ENCODE results near the gene RAD51B. TPM values are rescaled to one million over a fixed set of nuclear protein-coding genes. Genes with fewer than 3 reads are reported as not detected.

RAD51B gene
- total RNA-seq, 1 experiment from 2014 or later: 20.0 TPM

DNA sequence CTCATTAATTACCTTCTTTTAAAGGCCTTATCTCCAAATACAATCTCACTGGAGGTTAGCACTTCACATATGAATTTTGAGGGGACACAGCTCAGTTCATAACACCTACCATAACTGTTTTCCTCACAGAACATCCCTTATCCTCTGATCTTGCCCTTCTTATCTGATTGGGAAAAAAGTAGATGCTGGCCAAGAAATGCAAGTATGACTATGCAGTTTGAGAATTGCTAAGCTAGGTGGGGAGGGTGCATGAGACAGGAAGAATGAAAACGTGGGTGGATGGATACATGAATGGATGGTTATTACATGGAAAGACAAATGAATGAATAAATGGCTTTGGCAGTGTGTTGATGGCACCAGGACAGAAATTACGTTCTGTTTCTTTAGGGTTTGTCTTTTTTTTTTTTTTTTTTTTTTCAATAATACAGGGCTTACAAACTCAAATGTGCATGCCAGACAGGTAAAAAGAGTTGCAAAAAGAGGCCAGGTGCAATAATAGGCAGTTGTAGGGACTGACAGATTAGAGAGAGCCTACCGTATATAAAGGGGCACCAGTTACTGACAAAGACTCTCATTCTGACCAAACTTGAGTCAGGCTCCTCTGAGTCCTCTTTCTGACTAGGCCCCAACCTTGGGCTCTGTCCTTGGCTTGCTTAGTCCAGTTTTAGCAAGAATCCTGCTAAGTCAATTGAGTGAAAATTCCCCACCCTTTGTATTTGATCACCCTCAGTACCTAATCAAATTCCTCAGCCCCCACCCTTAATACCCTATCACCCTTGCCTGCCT is 668.4 kb downstream of the RAD51B start:
- H4K20me1 ChIP-seq (ENCODE audit: insufficient read depth): no peaks in the 10 kb centered on the region
- no TSS peak for BruUV-seq (replicated peaks)
- no peaks in the 10 kb centered on the region for H3K79me2 ChIP-seq (ENCODE audit: insufficient read depth, low read length)
- H3K27ac ChIP-seq (ENCODE audit: low read depth, low read length): peak overlapping the region; percentile 36
- ATAC-seq (no peak), DNase-seq (ENCODE audit: low read depth, low spot score) (no peak)
- no peak overlapping the region for H3K9ac ChIP-seq (ENCODE audit: low read length)
- ChIA-PET CTCF (no interaction called here), POLR2A (interaction anchor here (0.7 kb wide), 2 partner anchors 201 to 246 kb away, joined by 3 read pairs; no protein-coding TSS in a partner anchor), RAD21 (ENCODE audit: low non-redundant PET in 1 of 2, low total read pairs in 2 of 2, uncharacterized antibody in 2 of 2, unreplicated experiment in 2 of 2) (no interaction called here)
- intact Hi-C loops (cut with micrococcal nuclease): no loop called here
- H3K36me3 ChIP-seq (ENCODE audit: control insufficient read depth in 1 of 2, insufficient read depth in 2 of 2, low read length in 2 of 2): no peaks in the 10 kb centered on the region
- H3K27me3 ChIP-seq (ENCODE audit: insufficient read depth, low read length): no peaks in the 10 kb centered on the region
- 0 out of 2 replicates have a peak, but pooled peaks have one; percentile 39 for TF ChIP-seq EGR1 (IDR thresholded peaks at IDR 0.05; ENCODE audit: low read depth)
- no peak for TF ChIP-seq EZH2 (IDR thresholded peaks at IDR 0.05)
- no peak for TF ChIP-seq ZNF274 (IDR thresholded peaks at IDR 0.05; ENCODE audit: low read depth, low read length)
- no peak for TF ChIP-seq SRF (IDR thresholded peaks at IDR 0.05; ENCODE audit: low read depth)
- no peak for TF ChIP-seq CEBPB (IDR thresholded peaks at IDR 0.05; ENCODE audit: low read depth)
- TF ChIP-seq ZFX (IDR thresholded peaks at IDR 0.05): peak; percentile 26; the same call in 1 of the 2 replicates
- peaks cover 19 to 26% of the 10 kb centered on the region in 2 experiments for H3K4me1 ChIP-seq (ENCODE audit: control insufficient read depth in 1 of 2, insufficient read depth in 2 of 2, low read length in 2 of 2)
- H3K9me2 ChIP-seq (ENCODE audit: insufficient read depth): no peaks in the 10 kb centered on the region
- H3K9me3 ChIP-seq (ENCODE audit: control insufficient read depth in 1 of 2, insufficient read depth in 1 of 2, low read depth in 1 of 2, low read length in 2 of 2): no peaks in the 10 kb centered on the region
- H3K4me2 ChIP-seq (ENCODE audit: low read length): peak overlapping the region; percentile 14; the same call in 1 of the 2 replicates
- no peak overlapping the region for H2AFZ ChIP-seq (ENCODE audit: low read depth, low read length, poor library complexity, severe bottlenecking)
- no peak overlapping the region for H3K4me3 ChIP-seq (replicated peaks in 1 of 2; ENCODE audit: low read depth in 1 of 2, low read length in 2 of 2)

DNA sequence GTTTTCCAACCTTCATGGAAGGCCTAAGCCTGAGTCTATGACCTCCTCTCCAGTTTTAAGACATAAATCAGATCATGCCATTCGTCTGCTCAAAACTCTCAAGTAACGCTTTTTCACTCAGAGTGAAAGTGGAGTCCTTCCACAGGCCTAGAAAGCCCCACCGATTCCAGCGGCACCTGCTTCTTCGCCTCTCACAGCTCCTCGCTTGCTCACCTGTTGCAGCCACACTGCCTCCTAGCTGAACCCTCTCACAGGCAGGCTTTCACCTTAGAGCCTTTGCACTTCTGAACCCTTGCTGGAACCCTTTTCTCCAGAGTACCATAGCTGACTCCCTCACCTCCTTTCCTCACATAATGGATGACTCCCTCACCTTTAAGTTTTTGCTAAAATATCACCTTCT is 672.2 kb downstream of the RAD51B start:
- H4K20me1 ChIP-seq (ENCODE audit: insufficient read depth): no peaks in the 10 kb centered on the region
- ATAC-seq (no peak), DNase-seq (ENCODE audit: low read depth, low spot score) (no peak)
- no peaks in the 10 kb centered on the region for H3K79me2 ChIP-seq (ENCODE audit: insufficient read depth, low read length)
- no peaks in the 10 kb centered on the region for H3K9me3 ChIP-seq (ENCODE audit: control insufficient read depth in 1 of 2, insufficient read depth in 1 of 2, low read depth in 1 of 2, low read length in 2 of 2)
- POLR2A ChIA-PET: interaction anchor here (0.9 kb wide), 1 partner anchor 15 kb away, joined by 3 read pairs; no protein-coding TSS in a partner anchor
- H3K9me2 ChIP-seq (ENCODE audit: insufficient read depth): no peaks in the 10 kb centered on the region
- H3K4me3 ChIP-seq (replicated peaks in 1 of 2; ENCODE audit: low read depth in 1 of 2, low read length in 2 of 2): no peak overlapping the region
- RAD21 ChIA-PET (ENCODE audit: low non-redundant PET in 1 of 2, low total read pairs in 2 of 2, uncharacterized antibody in 2 of 2, unreplicated experiment in 2 of 2): no interaction called here
- no peak overlapping the region for H2AFZ ChIP-seq (ENCODE audit: low read depth, low read length, poor library complexity, severe bottlenecking)
- no TSS peak for BruUV-seq (replicated peaks)
- CTCF ChIA-PET: no interaction called here
- intact Hi-C loops (cut with micrococcal nuclease): no loop called here
- no peak overlapping the region for H3K9ac ChIP-seq (ENCODE audit: low read length)
- no peak overlapping the region for H3K27ac ChIP-seq (ENCODE audit: low read depth, low read length)
- H3K4me1 ChIP-seq (ENCODE audit: control insufficient read depth in 1 of 2, insufficient read depth in 2 of 2, low read length in 2 of 2): peaks cover 18 to 27% of the 10 kb centered on the region in 2 experiments
- TF ChIP-seq POLR2A (IDR thresholded peaks at IDR 0.05; ENCODE audit: borderline replicate concordance, extremely low read depth, insufficient read depth, insufficient read length) (no peak), CEBPB (IDR thresholded peaks at IDR 0.05; ENCODE audit: low read depth) (no peak), EZH2 (IDR thresholded peaks at IDR 0.05) (no peak), SRF (IDR thresholded peaks at IDR 0.05; ENCODE audit: low read depth) (no peak), POLR2AphosphoS5 (IDR thresholded peaks at IDR 0.05; ENCODE audit: low read depth, low read length) (no peak), SP1 (IDR thresholded peaks at IDR 0.05; ENCODE audit: low read depth) (no peak), YY1 (IDR thresholded peaks at IDR 0.05; ENCODE audit: extremely low read depth, insufficient replicate concordance, low read depth, low read length) (no peak), ZNF274 (IDR thresholded peaks at IDR 0.05; ENCODE audit: low read depth, low read length) (no peak), ELF1 (IDR thresholded peaks at IDR 0.05; ENCODE audit: borderline replicate concordance, low read depth) (no peak)
- TF ChIP-seq, protein P1, sequence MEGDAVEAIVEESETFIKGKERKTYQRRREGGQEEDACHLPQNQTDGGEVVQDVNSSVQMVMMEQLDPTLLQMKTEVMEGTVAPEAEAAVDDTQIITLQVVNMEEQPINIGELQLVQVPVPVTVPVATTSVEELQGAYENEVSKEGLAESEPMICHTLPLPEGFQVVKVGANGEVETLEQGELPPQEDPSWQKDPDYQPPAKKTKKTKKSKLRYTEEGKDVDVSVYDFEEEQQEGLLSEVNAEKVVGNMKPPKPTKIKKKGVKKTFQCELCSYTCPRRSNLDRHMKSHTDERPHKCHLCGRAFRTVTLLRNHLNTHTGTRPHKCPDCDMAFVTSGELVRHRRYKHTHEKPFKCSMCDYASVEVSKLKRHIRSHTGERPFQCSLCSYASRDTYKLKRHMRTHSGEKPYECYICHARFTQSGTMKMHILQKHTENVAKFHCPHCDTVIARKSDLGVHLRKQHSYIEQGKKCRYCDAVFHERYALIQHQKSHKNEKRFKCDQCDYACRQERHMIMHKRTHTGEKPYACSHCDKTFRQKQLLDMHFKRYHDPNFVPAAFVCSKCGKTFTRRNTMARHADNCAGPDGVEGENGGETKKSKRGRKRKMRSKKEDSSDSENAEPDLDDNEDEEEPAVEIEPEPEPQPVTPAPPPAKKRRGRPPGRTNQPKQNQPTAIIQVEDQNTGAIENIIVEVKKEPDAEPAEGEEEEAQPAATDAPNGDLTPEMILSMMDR (IDR thresholded peaks at IDR 0.05 in 2 of 3, conservative IDR thresholded peaks at IDR 0.05 in 1 of 3; ENCODE audit: borderline replicate concordance in 1 of 3, insufficient read depth in 1 of 3, low read depth in 2 of 3, low read length in 2 of 3): no peak
- TF ChIP-seq, protein P2, sequence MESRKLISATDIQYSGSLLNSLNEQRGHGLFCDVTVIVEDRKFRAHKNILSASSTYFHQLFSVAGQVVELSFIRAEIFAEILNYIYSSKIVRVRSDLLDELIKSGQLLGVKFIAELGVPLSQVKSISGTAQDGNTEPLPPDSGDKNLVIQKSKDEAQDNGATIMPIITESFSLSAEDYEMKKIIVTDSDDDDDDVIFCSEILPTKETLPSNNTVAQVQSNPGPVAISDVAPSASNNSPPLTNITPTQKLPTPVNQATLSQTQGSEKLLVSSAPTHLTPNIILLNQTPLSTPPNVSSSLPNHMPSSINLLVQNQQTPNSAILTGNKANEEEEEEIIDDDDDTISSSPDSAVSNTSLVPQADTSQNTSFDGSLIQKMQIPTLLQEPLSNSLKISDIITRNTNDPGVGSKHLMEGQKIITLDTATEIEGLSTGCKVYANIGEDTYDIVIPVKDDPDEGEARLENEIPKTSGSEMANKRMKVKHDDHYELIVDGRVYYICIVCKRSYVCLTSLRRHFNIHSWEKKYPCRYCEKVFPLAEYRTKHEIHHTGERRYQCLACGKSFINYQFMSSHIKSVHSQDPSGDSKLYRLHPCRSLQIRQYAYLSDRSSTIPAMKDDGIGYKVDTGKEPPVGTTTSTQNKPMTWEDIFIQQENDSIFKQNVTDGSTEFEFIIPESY (IDR thresholded peaks at IDR 0.05; ENCODE audit: extremely low read depth, insufficient replicate concordance, low read length): no peak
- no peaks in the 10 kb centered on the region for H3K36me3 ChIP-seq (ENCODE audit: control insufficient read depth in 1 of 2, insufficient read depth in 2 of 2, low read length in 2 of 2)
- H3K4me2 ChIP-seq (ENCODE audit: low read length): no peak overlapping the region
- H3K27me3 ChIP-seq (ENCODE audit: insufficient read depth, low read length): no peaks in the 10 kb centered on the region

All from HCT116 (cell line).